Panc1 (cell line): ENCODE results near the gene VN1R5. TPM values are rescaled to one million over a fixed set of nuclear protein-coding genes. Genes with fewer than 3 reads are reported as not detected.

Experiments used
- ATAC-seq: fragments of 200-7000 bp; cut with Tn5 transposase; 2 replicates; pipeline ENCODE4 v1.9.1; 2020; ENCODE audit warnings: mild to moderate bottlenecking, moderate library complexity
- BruUV-seq: library from RNA; stranded (reverse); fragments of 400-500 nt; replicated peaks from 2 replicates; lab custom pipeline; 2021; lab: Mats Ljungman, UMichigan
- CTCF ChIA-PET: fragments of 300-600 bp; sonication (Branson Sonifier 250); formaldehyde crosslinking; loops from one replicate; lab custom pipeline; 2022; ENCODE audit warnings: antibody characterized with exemption; lab: Charles Lee
- POLR2A ChIA-PET: fragments of 300-600 bp; sonication (Branson Sonifier 250); formaldehyde crosslinking; loops from one replicate; lab custom pipeline; 2022; ENCODE audit warnings: antibody characterized with exemption; lab: Charles Lee
- DNase-seq: peaks from one replicate; pipeline ENCODE4 v3.0.0-alpha.2; 2010; ENCODE audit warnings: low read depth, low spot score
- H3K27ac ChIP-seq: 2 replicates; pipeline ENCODE4 v1.5.1; 2011; ENCODE audit warnings: mild to moderate bottlenecking, low read length, inconsistent platforms
- H3K27me3 ChIP-seq: fragments of 200-500 bp; sonication (Bioruptor generic); 2 replicates; pipeline ENCODE4 v1.6.0; 2014; ENCODE audit warnings: low read length, inconsistent platforms; ENCODE audit not compliant: control insufficient read depth, insufficient read depth
- H3K36me3 ChIP-seq: fragments of 200-500 bp; sonication (Bioruptor generic); 2 replicates; pipeline ENCODE4 v1.5.1; 2014; ENCODE audit warnings: inconsistent platforms, mild to moderate bottlenecking, low read length, moderate library complexity; ENCODE audit not compliant: control insufficient read depth, insufficient read depth
- H3K4me1 ChIP-seq: 2 replicates; pipeline ENCODE4 v1.5.1; 2011; ENCODE audit warnings: inconsistent platforms, mild to moderate bottlenecking, low read length, moderate library complexity; ENCODE audit not compliant: control insufficient read depth, insufficient read depth
- H3K4me3 ChIP-seq, 2 experiments: 2 replicates each; pipeline ENCODE4 v1.5.1; 2011 to 2012; ENCODE audit warnings: low read depth in 2 of 2, low read length in 2 of 2, mild to moderate bottlenecking in 2 of 2, inconsistent platforms in 1 of 2, moderate library complexity in 1 of 2
- H3K9me3 ChIP-seq: fragments of 200-500 bp; sonication (Bioruptor generic); 2 replicates; pipeline ENCODE4 v1.5.1; 2014; ENCODE audit warnings: low read depth, mild to moderate bottlenecking, inconsistent platforms, low read length, moderate library complexity; ENCODE audit not compliant: control insufficient read depth, insufficient read depth
- SIN3A ChIP-seq: IDR thresholded peaks from 2 replicates; pipeline ENCODE4 v1.6.1; 2012; ENCODE audit warnings: low read depth, mild to moderate bottlenecking, low read length, moderate library complexity, borderline replicate concordance; ENCODE audit not compliant: insufficient read depth
- TCF7L2 ChIP-seq: IDR thresholded peaks from 2 replicates; pipeline ENCODE4 v1.6.1; 2011; ENCODE audit warnings: mild to moderate bottlenecking, low read depth, low read length, inconsistent platforms
- in situ Hi-C: cut with HindIII; loops from 2 replicates; pipeline ENCODE4 v1.10.0; 2016; ENCODE audit warnings: low sequenced_read_pairs, low pct_unique_long_range_greater_than_20kb
- intact Hi-C: fragments of 100-400 bp; cut with micrococcal nuclease; formaldehyde crosslinking; loops from one replicate; pipeline ENCODE4 v1.10.0; 2022; ENCODE audit not compliant: unreplicated experiment
- total RNA-seq: library from RNA; stranded (reverse); gene quantifications from one replicate; pipeline ENCODE4 v1.2.1, GENCODE V29; 2021; ENCODE audit not compliant: unreplicated experiment
- TF ChIP-seq, protein P1 (sequence below): fragments of 450-650 bp; IDR thresholded peaks from 2 replicates; pipeline ENCODE4 v1.5.1; 2017; ENCODE audit warnings: mild to moderate bottlenecking
- TF ChIP-seq, protein P2 (sequence below), 2 experiments: IDR thresholded peaks; 2 replicates each; pipeline ENCODE4 v1.6.1; 2011 to 2012; ENCODE audit warnings: low read depth in 2 of 2, control low read depth in 1 of 2, low read length in 1 of 2, mild to moderate bottlenecking in 1 of 2, moderate library complexity in 1 of 2; ENCODE audit not compliant: insufficient read depth in 1 of 2

VN1R5 gene
- total RNA-seq, 1 experiment from 2014 or later: not detected

DNA sequence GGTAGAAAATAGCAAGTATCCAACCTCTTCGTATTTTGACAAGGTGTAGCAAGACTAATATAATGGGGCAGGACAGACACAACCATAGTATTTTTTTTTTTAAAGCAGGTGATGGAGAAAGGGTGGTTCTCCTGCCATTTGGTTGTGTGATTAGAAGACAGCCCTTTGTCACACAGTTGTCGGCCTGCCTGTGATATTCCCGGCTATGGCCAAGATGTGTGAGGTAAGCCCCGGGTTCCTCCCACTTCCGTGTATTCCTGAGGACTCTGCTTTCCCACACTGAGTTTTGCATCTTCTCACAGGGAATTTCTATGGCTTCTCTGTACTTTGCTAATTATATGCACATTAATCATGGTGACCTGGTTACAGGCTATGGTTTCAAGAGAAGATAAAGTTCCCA lies 39.9 kb downstream of the VN1R5 start:
- TF ChIP-seq, protein P1, sequence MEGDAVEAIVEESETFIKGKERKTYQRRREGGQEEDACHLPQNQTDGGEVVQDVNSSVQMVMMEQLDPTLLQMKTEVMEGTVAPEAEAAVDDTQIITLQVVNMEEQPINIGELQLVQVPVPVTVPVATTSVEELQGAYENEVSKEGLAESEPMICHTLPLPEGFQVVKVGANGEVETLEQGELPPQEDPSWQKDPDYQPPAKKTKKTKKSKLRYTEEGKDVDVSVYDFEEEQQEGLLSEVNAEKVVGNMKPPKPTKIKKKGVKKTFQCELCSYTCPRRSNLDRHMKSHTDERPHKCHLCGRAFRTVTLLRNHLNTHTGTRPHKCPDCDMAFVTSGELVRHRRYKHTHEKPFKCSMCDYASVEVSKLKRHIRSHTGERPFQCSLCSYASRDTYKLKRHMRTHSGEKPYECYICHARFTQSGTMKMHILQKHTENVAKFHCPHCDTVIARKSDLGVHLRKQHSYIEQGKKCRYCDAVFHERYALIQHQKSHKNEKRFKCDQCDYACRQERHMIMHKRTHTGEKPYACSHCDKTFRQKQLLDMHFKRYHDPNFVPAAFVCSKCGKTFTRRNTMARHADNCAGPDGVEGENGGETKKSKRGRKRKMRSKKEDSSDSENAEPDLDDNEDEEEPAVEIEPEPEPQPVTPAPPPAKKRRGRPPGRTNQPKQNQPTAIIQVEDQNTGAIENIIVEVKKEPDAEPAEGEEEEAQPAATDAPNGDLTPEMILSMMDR: no peak
- TF ChIP-seq SIN3A: no peak
- TF ChIP-seq TCF7L2: no peak
- in situ Hi-C loops (no loop called here), intact Hi-C loops (no loop called here)
- H3K27ac ChIP-seq: no peak overlapping the region
- H3K9me3 ChIP-seq: no peaks in the 10 kb centered on the region
- H3K4me3 ChIP-seq: no peak overlapping the region
- no peaks in the 10 kb centered on the region for H3K36me3 ChIP-seq
- no peak for DNase-seq
- ATAC-seq: no peak
- H3K4me1 ChIP-seq: no peaks in the 10 kb centered on the region
- BruUV-seq: no TSS peak
- H3K27me3 ChIP-seq: no peaks in the 10 kb centered on the region; the same call in 1 of the 2 replicates
- CTCF ChIA-PET: no interaction called here
- POLR2A ChIA-PET: no interaction called here

DNA sequence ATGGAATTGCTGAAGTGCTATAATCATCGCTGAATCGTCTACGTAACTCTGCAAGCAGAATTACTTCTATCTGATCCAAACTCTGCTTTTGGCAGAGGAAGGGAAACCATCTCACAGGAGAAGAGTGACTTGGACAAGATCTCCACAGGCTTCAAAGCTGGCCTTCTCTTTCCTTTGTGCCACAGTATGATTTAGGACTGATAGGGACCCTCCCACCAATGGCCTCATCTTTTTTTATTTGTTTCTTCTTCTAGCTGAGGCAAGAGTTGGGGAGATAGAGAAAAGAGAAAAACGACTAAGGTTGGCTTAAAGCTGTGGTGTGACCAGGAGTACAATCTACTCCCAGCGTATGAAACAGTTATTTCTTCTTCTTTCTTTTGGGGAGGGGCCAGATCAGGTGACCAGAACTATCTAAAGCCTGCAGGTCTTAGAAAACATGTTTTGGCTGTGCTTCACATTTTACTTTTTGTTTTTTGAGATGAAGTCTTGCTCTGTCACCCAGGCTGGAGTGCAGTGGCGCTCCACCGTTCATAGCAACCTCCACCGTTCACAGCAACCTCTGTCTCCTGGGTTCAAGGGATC lies 40.8 kb downstream of the VN1R5 start:
- H3K4me3 ChIP-seq: no peak overlapping the region
- intact Hi-C loops: no loop called here
- CTCF ChIA-PET: interaction anchor here (0.6 kb wide), 1 partner anchor 30 kb away, joined by 5 read pairs; no protein-coding TSS in a partner anchor

More for the DNA sequence above, 40.8 kb downstream of the VN1R5 start:
- in situ Hi-C loops: no loop called here
- Histone ChIP-seq H3K27me3 (no peaks in the 10 kb centered on the region; the same call in 1 of the 2 replicates), H3K9me3 (no peaks in the 10 kb centered on the region), H3K4me1 (no peaks in the 10 kb centered on the region), H3K36me3 (no peaks in the 10 kb centered on the region), H3K27ac (no peak overlapping the region)
- no TSS peak for BruUV-seq
- TF ChIP-seq SIN3A (no peak), TCF7L2 (no peak)
- TF ChIP-seq, protein P2, sequence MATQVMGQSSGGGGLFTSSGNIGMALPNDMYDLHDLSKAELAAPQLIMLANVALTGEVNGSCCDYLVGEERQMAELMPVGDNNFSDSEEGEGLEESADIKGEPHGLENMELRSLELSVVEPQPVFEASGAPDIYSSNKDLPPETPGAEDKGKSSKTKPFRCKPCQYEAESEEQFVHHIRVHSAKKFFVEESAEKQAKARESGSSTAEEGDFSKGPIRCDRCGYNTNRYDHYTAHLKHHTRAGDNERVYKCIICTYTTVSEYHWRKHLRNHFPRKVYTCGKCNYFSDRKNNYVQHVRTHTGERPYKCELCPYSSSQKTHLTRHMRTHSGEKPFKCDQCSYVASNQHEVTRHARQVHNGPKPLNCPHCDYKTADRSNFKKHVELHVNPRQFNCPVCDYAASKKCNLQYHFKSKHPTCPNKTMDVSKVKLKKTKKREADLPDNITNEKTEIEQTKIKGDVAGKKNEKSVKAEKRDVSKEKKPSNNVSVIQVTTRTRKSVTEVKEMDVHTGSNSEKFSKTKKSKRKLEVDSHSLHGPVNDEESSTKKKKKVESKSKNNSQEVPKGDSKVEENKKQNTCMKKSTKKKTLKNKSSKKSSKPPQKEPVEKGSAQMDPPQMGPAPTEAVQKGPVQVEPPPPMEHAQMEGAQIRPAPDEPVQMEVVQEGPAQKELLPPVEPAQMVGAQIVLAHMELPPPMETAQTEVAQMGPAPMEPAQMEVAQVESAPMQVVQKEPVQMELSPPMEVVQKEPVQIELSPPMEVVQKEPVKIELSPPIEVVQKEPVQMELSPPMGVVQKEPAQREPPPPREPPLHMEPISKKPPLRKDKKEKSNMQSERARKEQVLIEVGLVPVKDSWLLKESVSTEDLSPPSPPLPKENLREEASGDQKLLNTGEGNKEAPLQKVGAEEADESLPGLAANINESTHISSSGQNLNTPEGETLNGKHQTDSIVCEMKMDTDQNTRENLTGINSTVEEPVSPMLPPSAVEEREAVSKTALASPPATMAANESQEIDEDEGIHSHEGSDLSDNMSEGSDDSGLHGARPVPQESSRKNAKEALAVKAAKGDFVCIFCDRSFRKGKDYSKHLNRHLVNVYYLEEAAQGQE (IDR thresholded peaks at IDR 0.05; ENCODE audit: insufficient read depth in 1 of 2, low read depth in 2 of 2, low read length in 1 of 2): no peak
- ATAC-seq (no peak), DNase-seq (no peak)
- POLR2A ChIA-PET: no interaction called here
